HEK293T (cell line): Measurements from ENCODE around the gene MYCBP2.

ENCODE experiments used
- CTCF ChIA-PET: fragments of 350-600 bp; formaldehyde crosslinking; extraction: SDS; loops from one replicate; lab custom pipeline; 2021; ENCODE audit warnings: antibody characterized with exemption, inconsistent platforms; lab: Yijun Ruan, JAX
- POLR2A ChIA-PET: fragments of 350-600 bp; formaldehyde crosslinking; extraction: SDS; loops from one replicate; lab custom pipeline; 2020; ENCODE audit warnings: antibody characterized with exemption, inconsistent platforms; lab: Yijun Ruan, JAX
- DNase-seq: peaks from one replicate; pipeline ENCODE4 v3.0.0; 2012; ENCODE audit warnings: mixed read lengths; ENCODE audit errors: extremely low spot score
- ARNT ChIP-seq: fragments of 450-650 bp; IDR thresholded peaks from 2 replicates; pipeline ENCODE4 v1.6.1; 2017; ENCODE audit warnings: mild to moderate bottlenecking
- BHLHE40 ChIP-seq: fragments of 450-650 bp; IDR thresholded peaks from 2 replicates; pipeline ENCODE4 v1.6.1; 2016; ENCODE audit warnings: mild to moderate bottlenecking, moderate library complexity, borderline replicate concordance
- CTBP1 ChIP-seq: fragments of 450-650 bp; IDR thresholded peaks from 2 replicates; pipeline ENCODE4 v1.6.1; 2016; ENCODE audit warnings: borderline replicate concordance
- ELF4 ChIP-seq: fragments of 450-650 bp; IDR thresholded peaks from 2 replicates; pipeline ENCODE4 v1.6.1; 2017; ENCODE audit warnings: antibody characterized with exemption
- FOXA1 ChIP-seq: fragments of 450-650 bp; IDR thresholded peaks from 2 replicates; pipeline ENCODE4 v1.6.1; 2016; ENCODE audit warnings: mild to moderate bottlenecking
- FOXK2 ChIP-seq: fragments of 450-650 bp; IDR thresholded peaks from 2 replicates; pipeline ENCODE4 v1.6.1; 2016; ENCODE audit warnings: mild to moderate bottlenecking
- FOXM1 ChIP-seq: fragments of 450-650 bp; IDR thresholded peaks from 2 replicates; pipeline ENCODE4 v1.6.1; 2017; ENCODE audit warnings: mild to moderate bottlenecking, borderline replicate concordance
- HDGF ChIP-seq: fragments of 450-650 bp; IDR thresholded peaks from 2 replicates; pipeline ENCODE4 v1.6.1; 2017; ENCODE audit warnings: antibody characterized with exemption, borderline replicate concordance
- L3MBTL2 ChIP-seq: fragments of 450-650 bp; conservative IDR thresholded peaks from 2 replicates; pipeline ENCODE4 v1.6.1; 2016; ENCODE audit warnings: mild to moderate bottlenecking
- LEF1 ChIP-seq: fragments of 450-650 bp; IDR thresholded peaks from 2 replicates; pipeline ENCODE4 v1.6.1; 2017; ENCODE audit warnings: mild to moderate bottlenecking, borderline replicate concordance
- NFRKB ChIP-seq: fragments of 450-650 bp; IDR thresholded peaks from 2 replicates; pipeline ENCODE4 v1.6.1; 2016; ENCODE audit warnings: mild to moderate bottlenecking, moderate library complexity
- SP1 ChIP-seq: fragments of 450-650 bp; IDR thresholded peaks from 2 replicates; pipeline ENCODE4 v1.6.1; 2017
- SUZ12 ChIP-seq: fragments of 450-650 bp; IDR thresholded peaks from 2 replicates; pipeline ENCODE4 v1.6.1; 2016; ENCODE audit warnings: mild to moderate bottlenecking
- TARDBP ChIP-seq: fragments of 450-650 bp; IDR thresholded peaks from 2 replicates; pipeline ENCODE4 v1.6.1; 2016
- ZNF384 ChIP-seq: fragments of 450-650 bp; IDR thresholded peaks from 2 replicates; pipeline ENCODE4 v1.6.1; 2016
- TF ChIP-seq, protein P1 (sequence below): fragments of 450-650 bp; IDR thresholded peaks from 2 replicates; pipeline ENCODE4 v1.6.1; 2016

Gene MYCBP2

DNA sequence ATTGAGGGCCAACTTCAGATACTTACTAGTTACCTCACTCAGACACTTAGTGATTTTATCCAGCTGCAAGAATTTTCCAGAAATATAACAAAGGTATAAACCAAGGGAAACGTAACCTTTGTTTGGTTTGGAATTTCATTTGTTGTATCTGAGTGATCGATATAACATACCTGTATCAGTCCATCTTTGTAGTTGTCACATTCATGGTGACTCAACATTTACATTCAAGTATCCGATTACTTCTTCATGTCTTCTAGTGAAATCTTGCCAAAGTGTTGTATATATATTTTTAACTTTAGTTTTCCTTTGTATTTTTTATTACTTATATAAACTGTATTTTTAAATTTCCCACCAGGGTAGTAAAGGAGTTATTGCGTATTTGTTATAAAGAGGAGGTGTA lies 16.9 kb upstream of the MYCBP2 start:
- no peak for DNase-seq
- no peak for TF ChIP-seq FOXA1
- no peak for TF ChIP-seq TARDBP
- TF ChIP-seq ELF4 = no peak
- TF ChIP-seq LEF1 = no peak
- TF ChIP-seq ARNT = no peak
- no peak for TF ChIP-seq ZNF384
- TF ChIP-seq SUZ12 = no peak
- TF ChIP-seq, protein P1, sequence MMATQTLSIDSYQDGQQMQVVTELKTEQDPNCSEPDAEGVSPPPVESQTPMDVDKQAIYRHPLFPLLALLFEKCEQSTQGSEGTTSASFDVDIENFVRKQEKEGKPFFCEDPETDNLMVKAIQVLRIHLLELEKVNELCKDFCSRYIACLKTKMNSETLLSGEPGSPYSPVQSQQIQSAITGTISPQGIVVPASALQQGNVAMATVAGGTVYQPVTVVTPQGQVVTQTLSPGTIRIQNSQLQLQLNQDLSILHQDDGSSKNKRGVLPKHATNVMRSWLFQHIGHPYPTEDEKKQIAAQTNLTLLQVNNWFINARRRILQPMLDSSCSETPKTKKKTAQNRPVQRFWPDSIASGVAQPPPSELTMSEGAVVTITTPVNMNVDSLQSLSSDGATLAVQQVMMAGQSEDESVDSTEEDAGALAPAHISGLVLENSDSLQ = no peak
- TF ChIP-seq NFRKB = no peak
- no peak for TF ChIP-seq CTBP1
- TF ChIP-seq FOXK2 = no peak
- no peak for TF ChIP-seq SP1
- TF ChIP-seq FOXM1 = no peak
- ChIA-PET CTCF (no interaction called here), POLR2A (interaction anchor here (3.8 kb wide), 1 partner anchor 14 kb away, joined by 17 read pairs; no protein-coding TSS in a partner anchor)

DNA sequence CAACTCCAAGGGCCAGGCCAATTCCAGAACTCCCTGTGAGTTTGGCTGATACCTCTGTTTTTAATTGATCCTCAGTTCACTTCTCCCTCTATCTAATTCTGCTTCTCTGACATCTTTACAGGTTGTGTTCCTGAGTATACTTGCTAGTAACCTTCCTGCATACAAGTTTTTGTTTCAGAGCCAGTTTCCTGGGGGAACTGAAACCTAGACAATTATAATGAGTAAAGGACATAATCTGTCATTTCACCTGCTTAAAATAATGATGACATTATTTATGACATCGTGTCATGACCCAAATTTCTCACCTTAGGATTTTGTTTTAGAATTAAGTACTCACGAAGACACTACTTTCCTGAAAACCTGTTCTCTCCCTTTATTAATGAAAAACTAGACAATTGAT lies 12.5 kb upstream of the MYCBP2 start:
- ChIA-PET POLR2A (no interaction called here), CTCF (no interaction called here)
- no peak for TF ChIP-seq L3MBTL2
- TF ChIP-seq FOXM1 = no peak
- TF ChIP-seq NFRKB = no peak
- no peak for TF ChIP-seq TARDBP
- TF ChIP-seq SP1 = no peak
- TF ChIP-seq CTBP1 = no peak
- TF ChIP-seq BHLHE40 = no peak
- TF ChIP-seq ELF4 = no peak
- TF ChIP-seq HDGF = no peak
- no peak for TF ChIP-seq ARNT
- TF ChIP-seq ZNF384 = no peak
- no peak for TF ChIP-seq LEF1
- no peak for TF ChIP-seq FOXA1
- no peak for TF ChIP-seq SUZ12
- TF ChIP-seq FOXK2 = no peak
- TF ChIP-seq, protein P1 = no peak
- no peak for DNase-seq

DNA sequence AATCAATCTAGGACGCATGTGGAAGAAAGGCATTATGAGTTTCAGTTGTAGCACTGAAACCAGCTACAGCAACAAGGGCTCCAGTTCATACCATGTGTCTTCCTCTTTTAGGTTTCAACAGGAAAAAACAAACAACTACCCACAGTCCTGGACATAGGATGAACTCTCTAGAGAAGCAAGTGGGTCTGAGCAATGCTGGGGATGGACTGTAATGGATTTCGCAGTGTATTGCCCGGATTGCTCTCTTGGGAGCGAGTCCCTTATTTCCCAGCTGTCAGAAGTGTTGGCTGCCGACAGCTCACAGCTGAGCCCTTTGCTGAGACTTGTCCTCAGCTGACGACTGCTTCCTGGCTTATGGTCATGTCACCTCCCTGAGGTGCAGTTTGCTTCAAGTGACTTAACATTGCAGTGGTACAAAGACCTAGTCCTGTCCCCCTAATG lies 12.1 kb upstream of the MYCBP2 start:
- ChIA-PET POLR2A (no interaction called here), CTCF (no interaction called here)
- TF ChIP-seq CTBP1 (no peak), ZNF384 (no peak), SUZ12 (no peak), LEF1 (no peak), FOXA1 (no peak), TARDBP (no peak), SP1 (no peak), NFRKB (no peak), FOXM1 (no peak), FOXK2 (no peak), ARNT (no peak), HDGF (no peak), ELF4 (no peak)
- TF ChIP-seq, protein P1 = no peak
- no peak for DNase-seq

DNA sequence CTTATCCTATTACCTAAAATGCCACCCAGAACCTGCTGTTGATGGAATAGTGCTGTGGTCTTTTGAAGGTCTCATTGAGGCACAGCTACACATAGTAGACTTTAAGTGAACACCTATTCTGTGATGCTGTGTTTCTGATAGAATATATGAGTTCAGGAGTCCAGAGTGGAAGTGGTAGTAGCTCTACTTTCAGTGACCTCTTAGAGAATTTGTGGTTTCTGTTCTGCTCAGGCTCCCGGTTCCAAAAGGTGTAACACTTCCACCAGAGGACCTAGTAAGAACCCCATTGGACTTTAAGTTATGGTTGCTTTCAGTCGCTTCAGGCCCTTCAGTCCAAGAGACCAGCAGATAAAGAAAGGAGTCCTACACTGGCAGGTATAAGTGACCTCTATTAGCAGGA lies 11.4 kb upstream of the MYCBP2 start:
- ChIA-PET POLR2A (no interaction called here), CTCF (no interaction called here)
- TF ChIP-seq NFRKB (no peak), ELF4 (no peak), LEF1 (no peak), CTBP1 (no peak), L3MBTL2 (no peak), FOXK2 (no peak), SUZ12 (no peak), FOXA1 (no peak), HDGF (no peak), TARDBP (no peak), ARNT (no peak), FOXM1 (no peak), ZNF384 (no peak), BHLHE40 (no peak), SP1 (no peak)
- TF ChIP-seq, protein P1 = no peak
- no peak for DNase-seq

DNA sequence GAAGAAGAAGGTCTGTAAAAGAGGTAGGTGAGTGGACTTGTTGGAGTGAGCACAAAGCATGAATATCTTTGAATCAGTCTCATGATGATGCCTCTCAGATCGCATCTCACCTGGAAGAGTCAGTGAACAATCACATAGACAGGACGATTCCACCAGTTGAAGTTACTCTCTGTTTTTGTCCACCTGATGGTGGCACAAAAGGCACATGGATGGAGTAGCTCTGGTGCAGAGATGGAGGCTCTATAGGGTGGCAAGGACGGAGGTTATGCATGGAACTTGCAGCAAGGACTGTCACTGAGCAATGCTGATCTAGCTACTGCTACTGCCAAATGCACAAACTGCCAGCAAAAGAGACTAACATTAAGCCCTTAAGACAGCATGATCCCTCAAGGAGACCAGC lies 10.3 kb upstream of the MYCBP2 start:
- no peak for DNase-seq
- CTCF ChIA-PET = no interaction called here
- POLR2A ChIA-PET = interaction anchor here (1.8 kb wide), 1 partner anchor 10 kb away, joined by 13 read pairs; the partner anchor contains the start of gene MYCBP2
- no peak for TF ChIP-seq TARDBP
- TF ChIP-seq L3MBTL2 = no peak
- no peak for TF ChIP-seq ZNF384
- TF ChIP-seq, protein P1 = no peak
- no peak for TF ChIP-seq CTBP1
- TF ChIP-seq FOXK2 = no peak
- no peak for TF ChIP-seq FOXM1
- TF ChIP-seq SP1 = no peak
- no peak for TF ChIP-seq SUZ12
- TF ChIP-seq NFRKB = no peak
- no peak for TF ChIP-seq FOXA1
